Activated naive CD4-positive, alpha-beta T cell treated with anti-CD3 and anti-CD28 coated beads, Interleukin-2, amount 50 U/mL, for 24 hours (primary cell): ENCODE results near the gene PDGFD.

Experiments
- H3K27ac Mint-ChIP-seq: one replicate; pipeline ENCODE4 v1.8.0; 2021; ENCODE audit warnings: mild to moderate bottlenecking, mixed read lengths
- H3K27me3 Mint-ChIP-seq: one replicate; pipeline ENCODE4 v1.8.0; 2021; ENCODE audit warnings: mixed read lengths
- H3K36me3 Mint-ChIP-seq: one replicate; pipeline ENCODE4 v1.8.0; 2021; ENCODE audit warnings: mixed read lengths
- H3K4me1 Mint-ChIP-seq: one replicate; pipeline ENCODE4 v1.8.0; 2021; ENCODE audit warnings: mixed read lengths
- H3K4me3 Mint-ChIP-seq: one replicate; pipeline ENCODE4 v1.8.0; 2021; ENCODE audit warnings: mild to moderate bottlenecking, mixed read lengths
- H3K9me3 Mint-ChIP-seq: one replicate; pipeline ENCODE4 v1.8.0; 2021; ENCODE audit warnings: mixed read lengths

PDGFD gene

GRCh38 chr11:103926990-103927389 lies 237.0 kb downstream of the PDGFD start:
- no peaks in the 10 kb centered on the region for H3K27me3 Mint-ChIP-seq
- H3K27ac Mint-ChIP-seq, result no peak overlapping the region
- H3K9me3 Mint-ChIP-seq, result no peaks in the 10 kb centered on the region
- no peaks in the 10 kb centered on the region for H3K4me1 Mint-ChIP-seq
- H3K36me3 Mint-ChIP-seq, result no peaks in the 10 kb centered on the region
- H3K4me3 Mint-ChIP-seq, result no peak overlapping the region

DNA sequence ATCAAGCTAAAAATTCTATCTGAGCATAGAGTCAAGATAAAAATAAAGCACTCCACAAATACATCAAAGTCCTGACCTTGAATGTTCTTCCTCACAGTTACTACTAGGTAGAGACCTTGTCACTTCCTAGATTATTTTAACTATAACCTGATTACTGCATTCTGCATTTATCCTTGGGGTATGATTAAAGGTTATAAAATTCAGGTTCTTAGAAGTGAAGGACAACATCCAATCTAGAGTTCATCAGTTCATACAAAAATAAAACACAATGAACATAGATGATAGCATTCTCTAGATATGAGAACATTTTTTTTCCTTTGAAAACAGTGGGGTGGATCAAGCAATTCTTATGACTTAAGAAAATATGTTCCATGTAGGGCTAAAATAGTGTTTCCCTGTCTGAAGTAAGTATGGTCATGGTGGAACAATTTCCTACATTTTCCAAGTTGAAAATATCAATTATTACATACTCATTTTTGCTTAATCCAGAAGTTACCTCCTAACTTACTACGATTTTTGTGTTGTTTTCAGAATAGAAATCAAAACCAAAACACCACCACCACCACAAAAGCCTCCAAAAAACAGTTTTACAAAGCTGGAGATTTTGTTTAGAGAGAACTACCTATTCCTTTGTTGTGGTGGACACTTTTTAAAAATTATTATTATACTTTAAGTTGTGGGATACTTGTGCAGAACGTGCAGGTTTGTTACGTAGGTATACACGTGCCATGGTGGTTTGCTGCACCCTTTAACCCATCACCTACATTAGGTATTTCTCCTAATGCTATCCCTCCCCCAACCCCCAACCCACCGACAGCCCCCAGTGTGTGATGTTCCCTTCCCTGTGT lies 239.6 kb downstream of the PDGFD start:
- Mint-ChIP-seq H3K9me3 (no peaks in the 10 kb centered on the region), H3K4me1 (no peaks in the 10 kb centered on the region)

DNA sequence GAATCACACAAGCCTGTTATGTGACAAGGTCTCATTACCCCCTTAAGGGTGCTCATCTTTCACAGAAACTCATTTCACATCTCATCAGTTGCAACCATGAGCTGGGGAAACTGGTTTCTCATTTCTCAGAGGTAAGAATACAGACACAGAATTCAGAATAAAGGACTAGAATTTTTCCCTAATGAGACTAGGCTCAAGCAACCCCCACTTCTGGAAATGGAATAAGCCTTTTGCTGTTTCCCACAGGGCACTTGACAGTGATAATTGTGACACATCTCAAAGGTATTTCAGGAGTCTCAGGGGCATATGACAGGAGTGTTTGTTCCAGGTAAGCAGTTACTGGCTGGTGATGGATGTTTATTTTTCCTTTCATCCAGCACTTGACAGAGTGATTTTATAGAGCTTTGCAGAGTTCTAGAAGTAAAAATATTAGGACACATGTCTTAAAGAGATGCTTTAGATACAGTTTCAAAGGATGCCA lies 240.5 kb downstream of the PDGFD start:
- Mint-ChIP-seq H3K27me3 (no peaks in the 10 kb centered on the region), H3K4me1 (no peaks in the 10 kb centered on the region), H3K27ac (no peak overlapping the region), H3K4me3 (no peak overlapping the region), H3K9me3 (no peaks in the 10 kb centered on the region), H3K36me3 (no peaks in the 10 kb centered on the region)

More for the DNA sequence above, 239.6 kb downstream of the PDGFD start:
- H3K27me3 Mint-ChIP-seq, result no peaks in the 10 kb centered on the region
- H3K36me3 Mint-ChIP-seq, result no peaks in the 10 kb centered on the region
- H3K4me3 Mint-ChIP-seq, result no peak overlapping the region
- no peak overlapping the region for H3K27ac Mint-ChIP-seq

DNA sequence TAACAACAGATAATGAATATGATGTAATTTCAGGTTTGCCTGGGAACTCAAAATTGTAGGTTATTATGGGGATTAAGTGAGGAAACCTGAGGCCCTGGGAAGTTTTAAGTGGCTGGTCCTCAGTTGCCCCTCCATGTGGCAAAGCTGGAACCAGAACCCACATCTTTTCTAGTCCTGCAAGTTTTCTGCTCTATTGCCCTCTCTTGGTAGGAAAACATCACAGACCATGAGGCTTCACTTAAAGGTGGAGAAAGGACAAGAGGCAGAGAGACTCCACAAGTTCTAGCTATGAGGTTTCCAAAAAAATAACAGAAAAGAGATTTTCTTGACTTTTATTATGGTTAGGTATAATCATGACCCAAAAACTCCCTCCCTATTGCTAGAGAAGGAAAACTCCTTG lies 243.0 kb downstream of the PDGFD start:
- no peaks in the 10 kb centered on the region for H3K9me3 Mint-ChIP-seq
- H3K36me3 Mint-ChIP-seq, result no peaks in the 10 kb centered on the region
- H3K27me3 Mint-ChIP-seq, result no peaks in the 10 kb centered on the region
- no peaks in the 10 kb centered on the region for H3K4me1 Mint-ChIP-seq
- H3K27ac Mint-ChIP-seq, result no peak overlapping the region
- H3K4me3 Mint-ChIP-seq, result no peak overlapping the region

DNA sequence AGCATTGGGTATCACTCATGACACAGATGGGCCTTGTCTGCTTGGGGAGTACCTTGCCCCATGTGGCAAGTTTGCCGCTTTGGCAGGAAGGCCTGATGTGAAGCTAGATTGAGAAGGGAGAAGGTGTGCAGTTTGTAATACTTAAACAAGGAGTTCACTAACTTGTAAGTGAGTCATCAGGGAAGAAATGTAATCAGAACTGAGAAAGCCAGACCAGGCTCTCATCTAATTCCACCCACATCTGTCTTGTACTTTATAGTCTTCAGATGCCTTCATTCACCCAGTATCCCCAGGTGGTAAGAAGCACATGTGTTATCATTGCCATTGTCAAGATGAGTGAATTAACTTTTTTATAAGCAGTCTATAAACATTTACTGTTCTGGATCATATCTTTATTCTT lies 243.5 kb downstream of the PDGFD start:
- no peaks in the 10 kb centered on the region for H3K9me3 Mint-ChIP-seq
- no peaks in the 10 kb centered on the region for H3K4me1 Mint-ChIP-seq
- no peak overlapping the region for H3K4me3 Mint-ChIP-seq
- H3K36me3 Mint-ChIP-seq, result no peaks in the 10 kb centered on the region
- H3K27me3 Mint-ChIP-seq, result no peaks in the 10 kb centered on the region
- H3K27ac Mint-ChIP-seq, result no peak overlapping the region

GRCh38 chr11:103910721-103911120 lies 253.2 kb downstream of the PDGFD start:
- Mint-ChIP-seq H3K36me3 (no peaks in the 10 kb centered on the region), H3K4me1 (no peaks in the 10 kb centered on the region), H3K4me3 (no peak overlapping the region), H3K9me3 (peaks cover 18% of the 10 kb centered on the region), H3K27ac (no peak overlapping the region), H3K27me3 (no peaks in the 10 kb centered on the region)

- H3K36me3 Mint-ChIP-seq, result no peaks in the 10 kb centered on the region
- H3K9me3 Mint-ChIP-seq, result peaks cover 6% of the 10 kb centered on the region
- H3K27ac Mint-ChIP-seq, result no peak overlapping the region
- no peak overlapping the region for H3K4me3 Mint-ChIP-seq
- no peaks in the 10 kb centered on the region for H3K4me1 Mint-ChIP-seq
- H3K27me3 Mint-ChIP-seq, result no peaks in the 10 kb centered on the region
Measured at GRCh38 chr11:103907548-103908455, 256.1 kb downstream of the PDGFD start.

DNA sequence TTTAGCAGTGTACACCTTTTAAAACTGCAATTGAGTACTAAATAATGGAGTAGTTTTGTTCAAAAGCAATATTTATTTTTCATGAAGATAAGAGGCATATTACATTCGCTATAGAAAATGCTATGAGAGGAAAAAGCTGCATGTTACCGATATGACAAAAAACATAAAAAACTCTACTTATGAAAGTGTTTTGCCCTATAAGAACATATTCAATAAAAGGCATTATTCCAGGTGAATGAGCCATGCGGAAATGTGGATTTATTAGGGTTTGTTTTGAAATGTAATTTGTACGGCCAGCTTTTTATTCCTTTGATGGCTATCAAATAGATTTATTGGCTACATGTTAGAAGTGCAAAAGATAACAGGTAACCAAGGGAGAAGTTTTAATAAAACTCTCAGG lies 256.8 kb downstream of the PDGFD start:
- H3K4me3 Mint-ChIP-seq, result no peak overlapping the region

GRCh38 chr11:103906291-103906867 lies 257.6 kb downstream of the PDGFD start:
- no peak overlapping the region for H3K4me3 Mint-ChIP-seq
- H3K9me3 Mint-ChIP-seq, result no peaks in the 10 kb centered on the region

More for the DNA sequence above, 256.8 kb downstream of the PDGFD start:
- Mint-ChIP-seq H3K27me3 (no peaks in the 10 kb centered on the region), H3K36me3 (no peaks in the 10 kb centered on the region), H3K4me1 (no peaks in the 10 kb centered on the region), H3K9me3 (peaks cover 6% of the 10 kb centered on the region), H3K27ac (no peak overlapping the region)

DNA sequence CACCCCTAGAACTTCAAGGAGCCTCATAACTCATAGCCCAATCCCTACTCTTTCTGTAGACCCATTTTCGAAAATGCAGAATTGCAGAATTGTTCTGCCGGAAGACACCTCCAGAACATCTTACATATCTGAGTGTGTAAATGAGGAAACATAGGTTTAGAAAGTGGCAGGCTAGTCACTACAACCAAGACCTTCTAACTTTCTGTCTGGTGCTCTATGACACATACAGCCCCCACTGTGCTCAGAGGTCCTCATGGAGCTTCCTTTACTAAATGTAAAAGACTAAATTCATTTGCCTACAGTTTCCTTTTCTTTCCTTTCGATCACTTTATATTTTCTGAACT lies 259.7 kb downstream of the PDGFD start:
- Mint-ChIP-seq H3K27me3 (no peaks in the 10 kb centered on the region), H3K9me3 (no peaks in the 10 kb centered on the region), H3K4me3 (no peak overlapping the region), H3K27ac (no peak overlapping the region), H3K36me3 (no peaks in the 10 kb centered on the region), H3K4me1 (no peaks in the 10 kb centered on the region)

More at GRCh38 chr11:103906291-103906867, 257.6 kb downstream of the PDGFD start:
- Mint-ChIP-seq H3K4me1 (no peaks in the 10 kb centered on the region), H3K27ac (no peak overlapping the region), H3K36me3 (no peaks in the 10 kb centered on the region), H3K27me3 (no peaks in the 10 kb centered on the region)

GRCh38 chr11:103903621-103904323 lies 260.2 kb downstream of the PDGFD start:
- Mint-ChIP-seq H3K4me1 (no peaks in the 10 kb centered on the region), H3K36me3 (no peaks in the 10 kb centered on the region), H3K9me3 (no peaks in the 10 kb centered on the region), H3K27ac (no peak overlapping the region), H3K4me3 (no peak overlapping the region), H3K27me3 (no peaks in the 10 kb centered on the region)

DNA sequence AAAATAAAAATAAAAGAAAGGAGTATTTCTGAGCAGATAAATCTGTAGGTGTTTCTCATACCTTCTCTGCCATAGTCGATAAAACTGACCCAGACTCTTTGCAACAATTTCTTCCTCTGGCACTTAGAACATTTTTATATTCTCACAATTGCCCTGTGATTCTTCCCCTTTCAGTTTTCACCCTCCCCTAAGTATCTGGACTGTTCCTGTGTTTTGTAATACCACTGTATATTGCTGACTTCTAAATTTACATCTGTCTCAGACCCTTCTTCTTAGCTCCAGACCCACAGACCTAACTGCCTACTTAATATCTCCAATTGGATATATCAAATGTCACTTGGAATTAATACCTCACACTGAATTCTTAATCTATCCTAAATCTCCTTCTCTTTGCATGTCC lies 261.0 kb downstream of the PDGFD start:
- H3K4me3 Mint-ChIP-seq, result no peak overlapping the region
- no peaks in the 10 kb centered on the region for H3K4me1 Mint-ChIP-seq
- no peaks in the 10 kb centered on the region for H3K27me3 Mint-ChIP-seq
- H3K27ac Mint-ChIP-seq, result no peak overlapping the region
- H3K36me3 Mint-ChIP-seq, result no peaks in the 10 kb centered on the region
- H3K9me3 Mint-ChIP-seq, result no peaks in the 10 kb centered on the region

DNA sequence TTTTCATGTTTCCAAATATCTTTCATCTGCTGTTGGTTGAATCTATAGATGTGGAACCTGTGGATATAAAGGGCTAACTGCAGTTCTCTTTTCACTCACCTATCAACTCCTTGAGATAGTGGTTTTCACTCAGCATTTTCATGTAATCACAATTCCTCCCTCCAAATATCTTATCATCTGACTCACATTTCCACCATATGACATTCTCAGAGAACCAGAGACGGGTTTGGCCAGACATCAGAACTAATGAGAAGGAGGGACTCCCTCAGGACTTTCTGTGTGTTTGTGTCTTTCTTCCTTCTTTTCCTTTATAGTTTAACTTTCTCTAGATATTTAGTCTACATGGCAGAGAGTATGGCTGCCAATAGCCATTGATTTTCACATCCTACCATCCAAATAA lies 262.3 kb downstream of the PDGFD start:
- Mint-ChIP-seq H3K27me3 (no peaks in the 10 kb centered on the region), H3K4me1 (no peaks in the 10 kb centered on the region), H3K9me3 (no peaks in the 10 kb centered on the region), H3K4me3 (no peak overlapping the region), H3K36me3 (no peaks in the 10 kb centered on the region), H3K27ac (no peak overlapping the region)

- Mint-ChIP-seq H3K27me3 (peaks cover 1% of the 10 kb centered on the region), H3K4me1 (no peaks in the 10 kb centered on the region), H3K36me3 (no peaks in the 10 kb centered on the region), H3K9me3 (peaks cover 5% of the 10 kb centered on the region), H3K4me3 (no peak overlapping the region), H3K27ac (no peak overlapping the region)
Measured at GRCh38 chr11:103898577-103899336, 265.2 kb downstream of the PDGFD start.

DNA sequence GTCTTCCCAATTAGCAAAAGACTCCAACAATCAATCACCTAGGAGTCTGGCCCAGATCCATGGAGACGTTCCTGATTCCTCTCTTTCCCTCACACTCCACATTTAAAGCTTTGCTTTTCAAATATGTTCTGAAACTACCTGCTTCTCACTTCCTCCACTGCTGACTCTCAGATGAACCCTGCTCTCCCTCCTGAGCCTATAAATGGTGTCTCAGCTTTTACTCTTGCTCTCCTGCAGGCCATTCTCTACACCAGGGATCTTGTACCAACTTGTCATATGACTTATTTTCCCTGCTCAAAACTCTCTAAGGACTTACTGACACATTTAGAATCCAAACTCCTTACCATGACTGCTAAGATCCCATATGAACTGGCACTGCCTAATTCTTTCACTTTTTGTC lies 265.9 kb downstream of the PDGFD start:
- Mint-ChIP-seq H3K4me1 (no peaks in the 10 kb centered on the region), H3K9me3 (peaks cover 5% of the 10 kb centered on the region), H3K27me3 (peaks cover 1% of the 10 kb centered on the region), H3K4me3 (no peak overlapping the region), H3K27ac (no peak overlapping the region), H3K36me3 (no peaks in the 10 kb centered on the region)
